HEK293 (cell line): ENCODE results near the gene ARHGDIA.

Experiments
- CTCF ChIP-seq: fragments of 450-650 bp; formaldehyde crosslinking; IDR thresholded peaks from 2 replicates; pipeline ENCODE4 v1.5.1; 2016; ENCODE audit warnings: missing biosample characterization, missing genetic modification characterization
- EGR2 ChIP-seq: fragments of 450-650 bp; formaldehyde crosslinking; IDR thresholded peaks from 2 replicates; pipeline ENCODE4 v1.5.1; 2016; ENCODE audit warnings: low read depth, missing biosample characterization, missing genetic modification characterization
- GLI4 ChIP-seq: fragments of 450-650 bp; formaldehyde crosslinking; IDR thresholded peaks from 2 replicates; pipeline ENCODE4 v1.5.1; 2016; ENCODE audit warnings: missing biosample characterization, missing genetic modification characterization
- IKZF3 ChIP-seq: fragments of 450-650 bp; IDR thresholded peaks from 2 replicates; pipeline ENCODE4 v1.5.0; 2018; ENCODE audit warnings: missing biosample characterization, mild to moderate bottlenecking, missing genetic modification characterization, moderate library complexity
- KLF1 ChIP-seq: fragments of 450-650 bp; formaldehyde crosslinking; IDR thresholded peaks from 2 replicates; pipeline ENCODE4 v1.5.1; 2016; ENCODE audit warnings: missing biosample characterization, missing genetic modification characterization
- KLF10 ChIP-seq: fragments of 450-650 bp; IDR thresholded peaks from 2 replicates; pipeline ENCODE4 v1.5.1; 2018; ENCODE audit warnings: missing biosample characterization, mild to moderate bottlenecking, missing genetic modification characterization
- MZF1 ChIP-seq: fragments of 450-650 bp; formaldehyde crosslinking; IDR thresholded peaks from 2 replicates; pipeline ENCODE4 v1.5.1; 2017; ENCODE audit warnings: missing biosample characterization, missing genetic modification characterization, borderline replicate concordance
- OVOL3 ChIP-seq: fragments of 450-650 bp; formaldehyde crosslinking; IDR thresholded peaks from 2 replicates; pipeline ENCODE4 v1.5.1; 2016; ENCODE audit warnings: missing biosample characterization, missing genetic modification characterization
- SALL2 ChIP-seq: fragments of 450-650 bp; formaldehyde crosslinking; IDR thresholded peaks from 2 replicates; pipeline ENCODE4 v1.5.0; 2017; ENCODE audit warnings: missing biosample characterization, mild to moderate bottlenecking, missing genetic modification characterization, borderline replicate concordance
- ZBTB8A ChIP-seq: fragments of 450-650 bp; formaldehyde crosslinking; IDR thresholded peaks from 2 replicates; pipeline ENCODE4 v1.5.1; 2016; ENCODE audit warnings: missing biosample characterization, missing genetic modification characterization
- ZFHX2 ChIP-seq: fragments of 450-650 bp; formaldehyde crosslinking; conservative IDR thresholded peaks from 2 replicates; pipeline ENCODE4 v1.5.1; 2016; ENCODE audit warnings: missing biosample characterization, missing genetic modification characterization
- ZFP69B ChIP-seq: fragments of 450-650 bp; formaldehyde crosslinking; IDR thresholded peaks from 2 replicates; pipeline ENCODE4 v1.5.1; 2016; ENCODE audit warnings: missing biosample characterization, missing genetic modification characterization
- ZNF10 ChIP-seq: fragments of 450-650 bp; formaldehyde crosslinking; IDR thresholded peaks from 2 replicates; pipeline ENCODE4 v1.5.1; 2017; ENCODE audit warnings: missing biosample characterization, missing genetic modification characterization
- ZNF114 ChIP-seq: fragments of 450-650 bp; formaldehyde crosslinking; IDR thresholded peaks from 2 replicates; pipeline ENCODE4 v1.5.0; 2017; ENCODE audit warnings: missing biosample characterization, missing genetic modification characterization
- ZNF184 ChIP-seq: fragments of 450-650 bp; IDR thresholded peaks from 2 replicates; pipeline ENCODE4 v1.5.1; 2018; ENCODE audit warnings: missing biosample characterization, mild to moderate bottlenecking, missing genetic modification characterization
- ZNF2 ChIP-seq: fragments of 450-650 bp; formaldehyde crosslinking; IDR thresholded peaks from 2 replicates; pipeline ENCODE4 v1.5.1; 2016; ENCODE audit warnings: missing biosample characterization, missing genetic modification characterization
- ZNF202 ChIP-seq: fragments of 450-650 bp; formaldehyde crosslinking; IDR thresholded peaks from 2 replicates; pipeline ENCODE4 v1.5.1; 2016; ENCODE audit warnings: missing biosample characterization, missing genetic modification characterization, borderline replicate concordance
- ZNF23 ChIP-seq: fragments of 450-650 bp; formaldehyde crosslinking; IDR thresholded peaks from 2 replicates; pipeline ENCODE4 v1.5.1; 2016; ENCODE audit warnings: missing biosample characterization, missing genetic modification characterization, borderline replicate concordance
- ZNF302 ChIP-seq: fragments of 450-650 bp; formaldehyde crosslinking; IDR thresholded peaks from 2 replicates; pipeline ENCODE4 v1.5.1; 2016; ENCODE audit warnings: missing biosample characterization, missing genetic modification characterization, low read depth
- ZNF335 ChIP-seq: fragments of 450-650 bp; formaldehyde crosslinking; conservative IDR thresholded peaks from 2 replicates; pipeline ENCODE4 v1.5.1; 2016; ENCODE audit warnings: missing biosample characterization, missing genetic modification characterization
- ZNF37A ChIP-seq: fragments of 450-650 bp; IDR thresholded peaks from 2 replicates; pipeline ENCODE4 v1.5.1; 2018; ENCODE audit warnings: missing biosample characterization, missing genetic modification characterization
- ZNF426 ChIP-seq: fragments of 450-650 bp; formaldehyde crosslinking; IDR thresholded peaks from 2 replicates; pipeline ENCODE4 v1.5.1; 2017; ENCODE audit warnings: missing biosample characterization, missing genetic modification characterization, mild to moderate bottlenecking, inconsistent platforms, moderate library complexity
- ZNF514 ChIP-seq: fragments of 450-650 bp; formaldehyde crosslinking; IDR thresholded peaks from 2 replicates; pipeline ENCODE4 v1.5.1; 2016; ENCODE audit warnings: missing biosample characterization, missing genetic modification characterization
- ZNF558 ChIP-seq: fragments of 450-650 bp; formaldehyde crosslinking; IDR thresholded peaks from 2 replicates; pipeline ENCODE4 v1.5.1; 2016; ENCODE audit warnings: missing biosample characterization, missing genetic modification characterization
- ZNF560 ChIP-seq: fragments of 450-650 bp; formaldehyde crosslinking; IDR thresholded peaks from 2 replicates; pipeline ENCODE4 v1.5.1; 2017; ENCODE audit warnings: missing biosample characterization, missing genetic modification characterization, borderline replicate concordance
- ZNF600 ChIP-seq: fragments of 450-650 bp; formaldehyde crosslinking; IDR thresholded peaks from 2 replicates; pipeline ENCODE4 v1.5.1; 2016; ENCODE audit warnings: missing biosample characterization, missing genetic modification characterization
- ZNF660 ChIP-seq: fragments of 450-650 bp; IDR thresholded peaks from 2 replicates; pipeline ENCODE4 v1.5.1; 2018; ENCODE audit warnings: missing biosample characterization, mild to moderate bottlenecking, missing genetic modification characterization
- ZNF677 ChIP-seq: fragments of 450-650 bp; IDR thresholded peaks from 2 replicates; pipeline ENCODE4 v1.5.0; 2018; ENCODE audit warnings: missing biosample characterization, mild to moderate bottlenecking, missing genetic modification characterization, moderate library complexity
- TF ChIP-seq, protein P1 (sequence below): fragments of 450-650 bp; IDR thresholded peaks from 2 replicates; pipeline ENCODE4 v1.5.1; 2018; ENCODE audit warnings: missing biosample characterization, missing genetic modification characterization
- TF ChIP-seq, protein P2 (sequence below): fragments of 450-650 bp; formaldehyde crosslinking; IDR thresholded peaks from 2 replicates; pipeline ENCODE4 v1.5.1; 2016; ENCODE audit warnings: missing biosample characterization, missing genetic modification characterization
- TF ChIP-seq, protein P3 (sequence below): fragments of 450-650 bp; formaldehyde crosslinking; IDR thresholded peaks from 2 replicates; pipeline ENCODE4 v1.5.1; 2016; ENCODE audit warnings: missing biosample characterization, missing genetic modification characterization
- TF ChIP-seq, protein P4 (sequence below): fragments of 450-650 bp; formaldehyde crosslinking; IDR thresholded peaks from 2 replicates; pipeline ENCODE4 v1.5.0; 2017; ENCODE audit warnings: missing biosample characterization, missing genetic modification characterization, borderline replicate concordance

The ARHGDIA gene

DNA sequence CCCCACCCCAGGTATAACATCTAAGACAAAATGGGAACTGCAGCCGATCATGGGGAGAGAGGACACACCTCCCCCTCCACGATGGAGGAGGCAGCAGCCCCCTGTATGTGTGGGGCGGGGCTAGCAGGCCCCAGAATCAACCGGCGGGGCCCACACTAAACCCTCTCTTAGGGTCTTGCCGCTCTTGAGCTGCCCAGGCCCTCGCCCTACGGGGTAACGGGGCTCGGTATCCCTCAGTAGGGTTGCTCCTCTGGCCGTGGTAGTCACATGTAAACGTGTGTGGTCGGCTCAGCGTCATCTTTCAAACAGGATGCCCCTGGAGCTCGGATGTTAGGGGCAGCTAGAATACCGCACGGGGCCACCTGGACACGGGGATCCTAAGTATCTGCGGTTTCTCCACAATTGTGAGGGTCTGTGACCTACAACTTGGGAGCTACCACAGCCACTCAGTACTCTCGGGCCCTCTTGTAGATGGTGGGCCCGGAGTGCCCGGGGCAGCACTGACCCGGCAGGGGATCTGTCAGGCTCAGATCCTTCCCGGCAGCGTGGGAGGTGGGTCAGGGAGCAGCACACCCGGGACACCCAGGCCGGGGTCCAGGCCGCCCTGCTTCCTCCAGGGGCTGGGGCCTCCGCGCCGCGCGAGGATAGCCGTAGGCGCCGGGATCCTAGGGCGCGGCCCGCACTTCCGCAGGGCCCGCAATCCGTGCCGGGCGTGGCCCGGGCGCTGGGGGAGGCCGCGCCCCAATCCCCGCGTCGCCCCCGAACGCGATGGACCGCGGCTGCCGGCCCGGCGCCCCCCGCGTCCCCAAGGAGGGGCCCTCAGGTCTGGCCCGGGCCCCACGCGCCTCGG, 781 bp downstream of the ARHGDIA start (continued):
- TF ChIP-seq, protein P1, sequence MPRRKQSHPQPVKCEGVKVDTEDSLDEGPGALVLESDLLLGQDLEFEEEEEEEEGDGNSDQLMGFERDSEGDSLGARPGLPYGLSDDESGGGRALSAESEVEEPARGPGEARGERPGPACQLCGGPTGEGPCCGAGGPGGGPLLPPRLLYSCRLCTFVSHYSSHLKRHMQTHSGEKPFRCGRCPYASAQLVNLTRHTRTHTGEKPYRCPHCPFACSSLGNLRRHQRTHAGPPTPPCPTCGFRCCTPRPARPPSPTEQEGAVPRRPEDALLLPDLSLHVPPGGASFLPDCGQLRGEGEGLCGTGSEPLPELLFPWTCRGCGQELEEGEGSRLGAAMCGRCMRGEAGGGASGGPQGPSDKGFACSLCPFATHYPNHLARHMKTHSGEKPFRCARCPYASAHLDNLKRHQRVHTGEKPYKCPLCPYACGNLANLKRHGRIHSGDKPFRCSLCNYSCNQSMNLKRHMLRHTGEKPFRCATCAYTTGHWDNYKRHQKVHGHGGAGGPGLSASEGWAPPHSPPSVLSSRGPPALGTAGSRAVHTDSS (tag by site-specific recombination): no peak
- TF ChIP-seq IKZF3 (tag by site-specific recombination) (0 out of 2 replicates have a peak, but pooled peaks have one; percentile 38), ZNF514 (tag by site-specific recombination) (no peak), ZNF184 (tag by site-specific recombination) (no peak), SALL2 (no peak), ZBTB8A (tag by site-specific recombination) (0 out of 2 replicates have a peak, but pooled peaks have one; percentile 21), OVOL3 (tag by site-specific recombination) (0 out of 2 replicates have a peak, but pooled peaks have one; percentile 27), CTCF (no peak), ZFP69B (peak; percentile 97), ZNF114 (tag by site-specific recombination) (no peak), ZNF660 (peak; percentile 19; the same call in 1 of the 2 replicates), ZNF202 (no peak), ZNF677 (tag by site-specific recombination) (peak; percentile 2; the same call in 1 of the 2 replicates), MZF1 (tag by site-specific recombination) (no peak), GLI4 (no peak), ZNF2 (tag by site-specific recombination) (no peak), ZNF600 (tag by site-specific recombination) (0 out of 2 replicates have a peak, but pooled peaks have one; percentile 12), ZNF10 (tag by site-specific recombination) (no peak), ZNF335 (tag by site-specific recombination) (peak; percentile 92), ZNF560 (no peak), ZNF37A (no peak), ZNF558 (tag by site-specific recombination) (no peak), ZFHX2 (tag by site-specific recombination) (peak; percentile 32), KLF10 (tag by site-specific recombination) (no peak; the same call in 1 of the 2 replicates), ZNF23 (tag by site-specific recombination) (no peak), ZNF302 (no peak), ZNF426 (tag by site-specific recombination) (no peak), KLF1 (tag by site-specific recombination) (peak; percentile 43), EGR2 (0 out of 2 replicates have a peak, but pooled peaks have one; percentile 1)
- TF ChIP-seq, protein P2, sequence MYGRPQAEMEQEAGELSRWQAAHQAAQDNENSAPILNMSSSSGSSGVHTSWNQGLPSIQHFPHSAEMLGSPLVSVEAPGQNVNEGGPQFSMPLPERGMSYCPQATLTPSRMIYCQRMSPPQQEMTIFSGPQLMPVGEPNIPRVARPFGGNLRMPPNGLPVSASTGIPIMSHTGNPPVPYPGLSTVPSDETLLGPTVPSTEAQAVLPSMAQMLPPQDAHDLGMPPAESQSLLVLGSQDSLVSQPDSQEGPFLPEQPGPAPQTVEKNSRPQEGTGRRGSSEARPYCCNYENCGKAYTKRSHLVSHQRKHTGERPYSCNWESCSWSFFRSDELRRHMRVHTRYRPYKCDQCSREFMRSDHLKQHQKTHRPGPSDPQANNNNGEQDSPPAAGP (tag by site-specific recombination): peak; percentile 42; the same call in 1 of the 2 replicates
- TF ChIP-seq, protein P3, sequence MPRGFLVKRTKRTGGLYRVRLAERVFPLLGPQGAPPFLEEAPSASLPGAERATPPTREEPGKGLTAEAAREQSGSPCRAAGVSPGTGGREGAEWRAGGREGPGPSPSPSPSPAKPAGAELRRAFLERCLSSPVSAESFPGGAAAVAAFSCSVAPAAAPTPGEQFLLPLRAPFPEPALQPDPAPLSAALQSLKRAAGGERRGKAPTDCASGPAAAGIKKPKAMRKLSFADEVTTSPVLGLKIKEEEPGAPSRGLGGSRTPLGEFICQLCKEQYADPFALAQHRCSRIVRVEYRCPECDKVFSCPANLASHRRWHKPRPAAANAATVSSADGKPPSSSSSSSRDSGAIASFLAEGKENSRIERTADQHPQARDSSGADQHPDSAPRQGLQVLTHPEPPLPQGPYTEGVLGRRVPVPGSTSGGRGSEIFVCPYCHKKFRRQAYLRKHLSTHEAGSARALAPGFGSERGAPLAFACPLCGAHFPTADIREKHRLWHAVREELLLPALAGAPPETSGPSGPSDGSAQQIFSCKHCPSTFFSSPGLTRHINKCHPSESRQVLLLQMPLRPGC (tag by site-specific recombination): 0 out of 2 replicates have a peak, but pooled peaks have one; percentile 9
- TF ChIP-seq, protein P4, sequence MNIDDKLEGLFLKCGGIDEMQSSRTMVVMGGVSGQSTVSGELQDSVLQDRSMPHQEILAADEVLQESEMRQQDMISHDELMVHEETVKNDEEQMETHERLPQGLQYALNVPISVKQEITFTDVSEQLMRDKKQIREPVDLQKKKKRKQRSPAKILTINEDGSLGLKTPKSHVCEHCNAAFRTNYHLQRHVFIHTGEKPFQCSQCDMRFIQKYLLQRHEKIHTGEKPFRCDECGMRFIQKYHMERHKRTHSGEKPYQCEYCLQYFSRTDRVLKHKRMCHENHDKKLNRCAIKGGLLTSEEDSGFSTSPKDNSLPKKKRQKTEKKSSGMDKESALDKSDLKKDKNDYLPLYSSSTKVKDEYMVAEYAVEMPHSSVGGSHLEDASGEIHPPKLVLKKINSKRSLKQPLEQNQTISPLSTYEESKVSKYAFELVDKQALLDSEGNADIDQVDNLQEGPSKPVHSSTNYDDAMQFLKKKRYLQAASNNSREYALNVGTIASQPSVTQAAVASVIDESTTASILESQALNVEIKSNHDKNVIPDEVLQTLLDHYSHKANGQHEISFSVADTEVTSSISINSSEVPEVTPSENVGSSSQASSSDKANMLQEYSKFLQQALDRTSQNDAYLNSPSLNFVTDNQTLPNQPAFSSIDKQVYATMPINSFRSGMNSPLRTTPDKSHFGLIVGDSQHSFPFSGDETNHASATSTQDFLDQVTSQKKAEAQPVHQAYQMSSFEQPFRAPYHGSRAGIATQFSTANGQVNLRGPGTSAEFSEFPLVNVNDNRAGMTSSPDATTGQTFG (tag by site-specific recombination): no peak
